GM18867 (cell line): ENCODE data around the gene CENPU.

Experiments
- ATAC-seq: cut with Tn5 transposase; IDR thresholded peaks from one replicate; pipeline ENCODE4 v1.9.1; 2021; ENCODE audit warnings: mild to moderate bottlenecking, moderate library complexity; ENCODE audit not compliant: unreplicated experiment

CENPU gene

DNA sequence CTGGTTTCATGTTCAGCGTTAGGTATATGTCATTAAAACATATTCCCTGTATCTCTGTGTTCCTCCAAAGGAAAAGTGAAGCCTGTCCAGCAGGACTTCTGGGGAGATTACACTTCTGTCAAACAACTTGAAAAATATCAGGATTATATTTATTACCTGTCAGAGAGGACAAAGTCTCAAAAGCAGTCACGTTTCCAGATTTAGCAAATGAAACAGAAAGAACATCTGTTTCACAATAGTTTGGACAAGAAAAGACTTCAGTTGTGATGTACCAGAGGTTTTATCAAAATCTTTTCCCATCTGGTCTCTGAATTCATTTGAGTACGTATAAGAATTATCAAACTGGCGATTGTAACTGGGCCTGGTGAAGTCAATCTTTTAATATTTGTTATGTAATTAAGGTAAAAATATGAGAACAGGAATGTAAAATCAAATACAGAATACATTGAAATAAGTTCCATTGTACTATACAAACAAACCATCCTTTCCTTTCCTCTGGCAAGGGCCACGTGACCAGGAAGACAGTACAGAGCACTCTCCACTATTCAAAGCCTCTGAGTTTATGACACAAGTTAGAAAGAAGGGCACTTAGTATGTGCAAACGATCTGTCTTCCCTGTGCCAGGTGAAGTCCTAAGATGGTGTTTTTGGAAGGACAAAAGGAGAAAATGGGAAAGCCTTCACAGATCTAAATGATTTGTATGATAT, 87.8 kb downstream of the CENPU start:
- no peak for ATAC-seq

DNA sequence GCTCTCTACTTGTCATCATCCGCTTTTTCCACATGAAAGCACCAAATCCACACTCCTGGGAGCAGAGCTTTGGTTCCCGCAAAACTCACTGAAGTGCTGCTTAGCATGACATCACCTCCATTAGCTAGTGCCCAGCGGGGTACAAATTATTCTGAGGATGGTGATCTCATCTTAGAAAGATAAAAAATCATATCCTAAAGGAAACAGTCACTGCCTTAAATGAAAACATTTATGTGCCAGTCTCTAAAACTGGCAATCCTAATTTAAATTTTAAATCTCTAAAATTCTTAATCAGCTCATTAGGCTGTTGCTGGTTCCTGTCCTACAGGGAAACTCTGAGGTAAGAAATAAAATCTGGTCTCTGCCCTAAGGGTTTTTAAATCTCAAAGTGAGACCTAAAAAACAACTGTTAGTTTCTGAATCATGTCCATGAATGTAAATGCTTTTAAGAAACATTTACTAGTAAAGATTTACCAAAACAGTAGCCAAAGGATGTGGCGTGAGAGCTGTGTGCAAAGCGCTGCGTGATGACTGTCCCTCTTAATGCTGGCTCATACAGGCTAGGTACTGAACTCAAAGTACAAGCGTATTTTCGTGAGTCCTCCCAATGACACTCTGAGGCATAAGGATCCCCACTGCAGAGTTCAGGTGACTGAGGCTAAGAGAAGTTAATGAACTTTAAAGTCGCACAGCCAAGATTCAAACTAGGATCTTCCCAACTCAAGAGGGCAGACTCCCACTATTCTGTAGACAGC, 89.2 kb downstream of the CENPU start:
- no peak for ATAC-seq
